GM12873 (cell line): Measurements from ENCODE around the gene ABT1.

Experiments used
- CTCF ChIP-seq: IDR thresholded peaks from 2 replicates; pipeline ENCODE4 v1.5.1; 2012; ENCODE audit warnings: low read depth, mild to moderate bottlenecking, moderate library complexity, low read length, control low read depth; ENCODE audit not compliant: insufficient read depth; ENCODE audit errors: missing control alignments

The ABT1 gene

DNA sequence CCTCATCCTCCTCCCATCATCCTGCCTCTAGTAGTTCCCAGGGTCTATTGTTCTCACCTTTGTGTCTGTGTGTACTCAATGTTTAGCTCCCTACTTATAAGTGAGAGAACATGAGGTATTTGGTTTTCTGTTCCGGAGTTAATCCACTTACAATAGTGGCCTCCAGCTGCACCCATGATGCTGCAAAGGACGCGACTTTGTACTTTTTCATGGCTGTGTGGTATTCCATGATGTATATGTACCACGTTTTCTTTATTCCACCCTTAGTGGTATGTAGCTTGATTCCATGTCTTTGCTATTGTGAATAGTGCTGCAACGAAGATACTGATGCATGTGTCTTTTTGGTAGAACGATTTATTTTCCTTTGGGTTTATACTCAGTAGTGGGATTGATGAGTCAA, 18.5 kb upstream of the ABT1 start:
- TF ChIP-seq CTCF, result no peak

DNA sequence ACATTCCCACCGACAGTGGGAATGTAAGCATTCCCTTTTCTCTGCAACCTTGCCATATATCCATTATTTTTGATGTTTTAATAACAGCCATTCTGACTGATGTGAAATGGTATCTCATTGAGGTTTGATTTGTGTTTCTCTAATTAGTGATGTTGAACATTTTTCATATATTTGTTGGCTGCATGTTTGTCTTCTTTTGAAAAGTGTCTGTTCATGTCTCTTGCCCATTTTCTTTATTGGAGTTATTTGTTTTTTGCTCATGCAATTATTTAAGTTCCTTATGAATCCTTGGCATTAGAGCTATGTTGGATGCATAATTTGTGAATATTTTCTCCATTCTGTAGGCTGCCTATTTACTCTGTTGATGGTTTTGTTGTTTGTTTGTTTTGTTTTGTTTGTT, 18.0 kb upstream of the ABT1 start:
- no peak for TF ChIP-seq CTCF

DNA sequence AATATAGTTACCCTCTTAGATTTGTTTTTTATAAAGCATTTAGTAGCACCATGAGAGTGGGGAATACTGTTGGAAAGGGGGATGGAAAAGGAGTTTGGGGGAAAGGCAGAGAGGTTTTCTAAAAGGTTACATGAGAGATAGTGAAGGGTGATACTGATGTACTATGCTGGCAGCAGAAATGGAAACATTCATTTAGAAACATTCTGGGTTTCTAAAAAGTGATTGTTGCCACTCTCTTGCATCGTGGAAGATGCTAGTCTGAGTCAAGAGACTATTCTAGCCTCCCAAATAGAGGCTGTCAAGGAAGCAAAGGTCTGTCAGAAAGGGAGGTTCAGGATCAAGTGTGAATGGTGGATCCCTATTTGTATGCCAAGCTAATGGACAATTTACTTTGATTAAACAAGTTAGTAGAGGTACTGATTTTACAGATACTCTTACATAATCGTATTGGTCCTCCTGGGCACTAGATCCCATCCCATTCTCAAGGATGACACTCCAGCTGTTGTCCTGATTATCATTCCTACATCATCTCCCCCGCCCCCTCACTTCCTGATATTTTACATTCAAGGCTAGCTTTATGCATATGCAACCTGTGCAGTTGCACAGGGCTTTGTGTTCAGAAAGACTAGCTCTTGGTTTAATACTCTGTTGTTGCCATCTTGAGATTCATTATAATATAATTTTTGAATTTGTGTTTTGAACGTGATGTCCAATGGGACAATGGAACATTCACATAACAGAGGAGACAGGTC, 15.4 kb upstream of the ABT1 start:
- no peak for TF ChIP-seq CTCF

DNA sequence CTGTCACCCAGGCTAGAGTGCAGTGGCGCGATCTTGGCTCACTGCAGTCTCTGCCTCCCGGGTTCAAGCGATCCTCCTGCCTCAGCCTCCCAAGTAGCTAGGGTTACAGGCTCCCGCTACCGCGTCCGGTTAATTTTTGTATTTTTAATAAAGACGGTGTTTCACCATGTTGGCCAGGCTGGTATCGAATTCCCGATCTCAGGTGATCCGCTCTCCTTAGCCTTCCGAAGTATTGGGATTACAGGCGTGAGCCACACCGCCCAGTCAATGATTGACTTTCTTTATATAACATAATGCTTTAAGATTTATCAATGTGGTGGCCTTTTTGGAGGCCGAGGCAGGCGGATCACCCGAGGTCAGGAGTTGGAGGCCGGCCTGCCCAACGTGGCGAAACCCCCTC, 7.8 kb upstream of the ABT1 start:
- no peak for TF ChIP-seq CTCF

GRCh38 chr6:26592649-26593048, 4.1 kb upstream of the ABT1 start:
- TF ChIP-seq CTCF, result no peak

- no peak for TF ChIP-seq CTCF
These were observed 3.2 kb upstream of the ABT1 start for GRCh38 chr6:26593278-26594130.

GRCh38 chr6:26594131-26594498, 2.6 kb upstream of the ABT1 start:
- TF ChIP-seq CTCF, result no peak
